NCI-H2196 treated with DMSO at 0.1 percent for 48 hours (cell line): ENCODE data around the gene GALNT8.

ENCODE experiments used
- DNase-seq: peaks from one replicate; lab custom pipeline; 2025; ENCODE audit not compliant: unreplicated experiment; lab: John Stamatoyannopoulos, UW

The GALNT8 gene

GRCh38 chr12:4796694-4797482 is 76.7 kb downstream of the GALNT8 start:
- no peak for DNase-seq

GRCh38 chr12:4800555-4800954 is 80.4 kb downstream of the GALNT8 start:
- DNase-seq = no peak

GRCh38 chr12:4802841-4803240 is 82.6 kb downstream of the GALNT8 start:
- no peak for DNase-seq

- no peak for DNase-seq
Measured at GRCh38 chr12:4806439-4807115, 86.4 kb downstream of the GALNT8 start.

- DNase-seq = no peak
Measured at GRCh38 chr12:4807116-4807783, 87.0 kb downstream of the GALNT8 start.

- DNase-seq = no peak
Measured at GRCh38 chr12:4807813-4808212, 87.6 kb downstream of the GALNT8 start.

GRCh38 chr12:4809013-4809448 is 88.8 kb downstream of the GALNT8 start:
- DNase-seq = no peak

GRCh38 chr12:4809449-4810218 is 89.4 kb downstream of the GALNT8 start:
- no peak for DNase-seq

GRCh38 chr12:4810219-4810671 is 90.0 kb downstream of the GALNT8 start:
- no peak for DNase-seq

- DNase-seq = no peak
Measured at GRCh38 chr12:4812624-4813327, 92.6 kb downstream of the GALNT8 start.

- DNase-seq = no peak
Measured at GRCh38 chr12:4813741-4814140, 93.5 kb downstream of the GALNT8 start.

- no peak for DNase-seq
Measured at GRCh38 chr12:4814485-4814884, 94.3 kb downstream of the GALNT8 start.

- no peak for DNase-seq
Measured at GRCh38 chr12:4816744-4817525, 96.7 kb downstream of the GALNT8 start.

- DNase-seq = no peak
Measured at GRCh38 chr12:4817880-4818279, 97.7 kb downstream of the GALNT8 start.

GRCh38 chr12:4819654-4820053 is 99.5 kb downstream of the GALNT8 start:
- DNase-seq = no peak

- no peak for DNase-seq
Measured at GRCh38 chr12:4820971-4821370, 100.8 kb downstream of the GALNT8 start.
